GM19240 (cell line): ENCODE measurements around the gene RNF168.
"Not testable (repeated sequence)": the region's sequence is repeated elsewhere in the genome, so short reads cannot be mapped to it uniquely, and the experiment has no call there.

ENCODE experiments used
- DNase-seq: peaks from one replicate; pipeline ENCODE4 v3.0.0; 2011; ENCODE audit warnings: low spot score; ENCODE audit not compliant: insufficient read length

Gene RNF168

DNA sequence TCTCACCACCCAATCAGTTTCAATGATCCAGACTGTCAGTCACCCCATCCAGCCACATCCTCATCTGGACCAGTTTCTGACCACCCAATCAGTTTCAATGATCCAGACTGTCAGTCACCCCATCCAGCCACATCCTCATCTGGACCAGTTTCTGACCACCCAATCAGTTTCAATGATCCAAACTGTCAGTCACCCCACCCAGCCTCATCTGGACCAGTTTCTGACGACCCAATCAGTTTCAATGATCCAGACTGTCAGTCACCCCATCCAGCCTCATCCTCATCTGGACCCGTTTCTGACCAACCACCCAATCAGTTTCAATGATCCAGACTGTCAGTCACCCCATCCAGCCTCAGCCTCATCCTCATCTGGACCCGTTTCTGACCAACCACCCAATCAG, 33.4 kb downstream of the RNF168 start:
- not testable (repeated sequence) for DNase-seq

- no peak for DNase-seq
These were observed 39.8 kb downstream of the RNF168 start for GRCh38 chr3:196463804-196464203.

GRCh38 chr3:196463478-196463756, 40.2 kb downstream of the RNF168 start:
- no peak for DNase-seq

GRCh38 chr3:196462680-196463477, 40.7 kb downstream of the RNF168 start:
- not testable (repeated sequence) for DNase-seq

DNA sequence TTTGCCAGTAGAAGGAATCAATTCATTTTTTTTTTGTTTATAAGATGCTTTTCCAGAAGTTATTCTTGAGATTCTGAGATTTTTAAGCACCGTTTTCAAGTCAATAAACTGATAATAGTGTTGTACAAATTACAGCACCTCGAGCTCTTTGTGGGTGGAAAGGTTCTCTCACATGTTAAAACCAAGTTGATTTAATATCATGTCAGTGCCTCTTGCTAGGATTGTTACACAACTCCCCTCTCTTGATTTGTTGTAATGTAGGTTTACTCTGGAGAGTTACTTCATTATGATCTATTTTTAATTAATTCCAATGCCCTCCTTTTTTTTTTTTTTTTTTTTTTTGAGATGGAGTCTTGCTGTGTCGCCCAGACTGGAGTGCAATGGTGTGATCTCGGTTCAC, 45.5 kb downstream of the RNF168 start:
- DNase-seq: no peak

GRCh38 chr3:196457470-196457869, 46.1 kb downstream of the RNF168 start:
- not testable (repeated sequence) for DNase-seq

DNA sequence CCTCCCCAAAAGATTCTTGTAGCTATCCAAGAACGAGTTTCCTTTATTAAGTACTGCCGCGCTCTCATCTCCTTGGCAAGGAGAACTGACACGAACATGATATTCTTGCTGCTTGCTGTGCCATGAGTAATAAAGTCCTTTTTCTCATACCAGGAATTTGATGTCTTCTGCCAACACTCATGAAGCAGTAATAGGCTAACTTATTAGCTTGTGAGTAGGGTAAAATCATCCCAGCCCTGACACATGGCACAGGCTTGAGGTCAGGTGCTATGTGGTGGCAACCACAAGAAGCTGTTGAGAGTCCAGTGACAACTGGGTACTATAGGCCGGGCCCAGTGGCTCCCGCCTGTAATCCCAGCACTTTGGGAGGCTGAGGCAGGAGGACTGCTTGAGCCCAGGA, 48.6 kb downstream of the RNF168 start:
- DNase-seq: no peak

DNA sequence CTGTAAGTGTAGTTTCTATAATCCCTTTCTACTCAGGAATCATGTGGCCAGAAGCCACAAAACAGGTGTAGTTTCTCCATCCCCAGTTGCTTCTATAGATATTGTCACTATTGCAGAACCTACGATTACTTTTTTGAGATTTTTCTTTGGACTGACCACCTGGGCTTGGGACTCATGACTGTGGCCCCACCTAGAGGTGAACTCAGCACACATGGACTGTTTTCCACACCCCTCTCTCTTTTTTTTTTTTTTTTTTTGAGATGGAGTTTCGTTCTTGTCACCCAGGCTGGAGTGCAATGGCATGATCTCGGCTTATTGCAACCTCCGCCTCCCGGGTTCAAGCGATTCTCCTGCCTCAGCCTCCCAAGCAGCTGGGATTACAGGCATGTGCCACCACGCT, 58.2 kb downstream of the RNF168 start:
- DNase-seq: not testable (repeated sequence)

DNA sequence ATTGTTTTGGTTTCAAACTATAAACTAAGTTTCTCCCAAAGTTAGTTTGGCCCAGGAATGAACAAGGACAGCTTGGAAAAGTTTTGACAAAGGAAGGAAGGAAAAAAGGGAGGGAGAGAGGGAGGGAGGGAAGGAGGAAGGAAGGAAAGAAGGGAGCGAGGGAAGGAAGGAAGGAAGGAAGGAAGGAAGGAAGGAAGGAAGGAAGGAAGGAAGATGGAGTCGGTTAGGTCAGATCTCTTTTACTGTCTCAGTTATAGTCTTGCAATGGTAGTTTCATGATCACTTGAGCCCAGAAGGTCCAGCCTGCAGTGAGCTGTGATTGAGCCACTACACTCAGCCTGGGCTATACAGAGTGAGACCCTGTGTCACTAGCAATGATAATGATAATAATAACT, 59.1 kb downstream of the RNF168 start:
- no peak for DNase-seq

GRCh38 chr3:196440696-196441095, 62.9 kb downstream of the RNF168 start:
- DNase-seq: no peak

DNA sequence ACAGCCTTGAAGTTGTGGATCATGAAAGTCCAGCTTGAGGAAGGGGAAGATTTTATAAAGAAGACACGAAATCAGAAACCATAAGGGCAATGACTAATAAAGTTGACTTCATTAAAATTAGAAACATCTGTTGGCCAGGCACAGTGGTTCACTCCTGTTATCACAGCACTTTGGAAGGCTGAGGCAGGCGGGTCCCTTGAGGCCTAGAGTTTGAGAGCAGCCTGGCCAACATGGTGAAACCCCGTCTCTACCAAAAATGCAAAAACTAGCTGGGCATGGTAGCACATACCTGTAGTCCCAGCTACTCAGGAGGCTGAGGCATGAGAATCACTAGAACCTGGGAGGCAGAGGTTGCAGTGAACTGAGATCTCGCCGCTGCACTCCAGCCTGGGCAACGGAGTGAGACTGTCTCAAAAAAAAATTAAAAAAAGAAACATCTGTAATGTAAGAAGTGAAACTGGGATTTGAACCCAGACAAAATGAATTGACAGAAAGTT, 63.5 kb downstream of the RNF168 start:
- no peak for DNase-seq

GRCh38 chr3:196432137-196432879, 71.3 kb downstream of the RNF168 start, which contains the start of gene UBXN7:
UBXN7 (minus strand) TSS chr3:196432427; CDS start chr3:196432399, 28 bp downstream.
- DNase-seq: peak; percentile 83

DNA sequence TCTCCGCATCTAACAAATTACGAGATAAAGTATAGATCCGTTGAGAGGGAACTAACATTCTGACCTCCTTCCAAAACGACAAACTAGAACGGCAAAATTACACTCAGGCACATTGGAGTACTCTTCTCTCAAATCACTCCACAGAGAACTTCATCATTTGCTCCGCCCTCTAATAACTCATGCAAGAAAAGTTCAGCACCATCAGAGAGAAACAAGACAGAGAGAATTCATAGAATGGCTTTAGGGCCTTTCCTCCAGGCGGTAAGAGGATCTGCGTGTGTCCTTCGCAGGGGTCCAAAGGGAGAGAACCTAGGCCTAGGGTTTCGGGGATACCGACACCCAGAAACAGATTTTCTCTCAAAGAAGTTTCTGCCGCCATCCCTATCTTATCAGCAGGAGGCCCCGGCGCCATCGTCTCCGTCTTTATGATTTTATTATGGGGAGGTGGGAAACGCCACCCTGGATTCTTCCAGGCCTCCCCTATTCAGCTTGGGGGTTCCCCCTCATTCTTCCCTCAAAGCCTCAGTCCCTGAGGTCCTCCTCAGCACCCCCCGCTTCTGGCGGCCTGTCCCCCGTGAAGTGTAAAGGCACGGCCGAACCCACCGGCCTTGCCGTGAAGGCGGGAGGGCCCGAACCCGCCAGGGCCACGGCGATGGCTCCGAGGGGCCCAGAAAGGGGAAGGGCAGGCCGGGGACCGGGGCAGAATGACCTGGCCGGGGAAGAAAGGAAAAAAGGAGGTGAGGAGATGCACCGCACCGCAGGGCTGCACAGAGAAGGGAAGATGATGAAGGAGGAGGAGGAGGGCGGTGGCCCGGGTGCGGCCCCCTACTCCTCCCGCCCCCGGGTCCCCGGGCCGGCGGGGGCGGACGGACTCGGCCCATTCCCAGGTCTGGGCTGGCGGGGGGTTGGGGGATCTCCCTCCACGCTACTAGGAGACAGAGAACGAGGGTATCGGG, 72.1 kb downstream of the RNF168 start:
- DNase-seq: no peak

DNA sequence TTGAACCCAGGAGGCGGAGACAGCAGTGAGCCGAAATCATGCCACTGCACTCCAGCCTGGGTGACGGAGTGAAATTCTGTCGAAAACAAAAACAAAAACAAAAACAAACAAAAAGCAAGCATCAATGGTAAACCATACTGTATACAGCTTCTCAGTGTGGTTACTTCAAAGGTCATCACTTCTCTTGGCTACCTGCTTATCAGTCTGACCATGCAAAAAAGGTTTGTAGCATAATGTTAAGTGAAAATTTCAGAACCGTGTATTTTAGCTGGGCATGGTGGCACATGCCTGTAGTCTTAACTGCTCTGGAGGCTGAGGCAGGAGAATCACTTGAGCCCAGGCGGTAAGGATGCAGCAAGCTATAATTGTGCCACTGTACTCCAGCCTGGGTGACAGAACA, 75.5 kb downstream of the RNF168 start:
- DNase-seq: no peak

GRCh38 chr3:196424421-196424820, 79.1 kb downstream of the RNF168 start:
- not testable (repeated sequence) for DNase-seq

DNA sequence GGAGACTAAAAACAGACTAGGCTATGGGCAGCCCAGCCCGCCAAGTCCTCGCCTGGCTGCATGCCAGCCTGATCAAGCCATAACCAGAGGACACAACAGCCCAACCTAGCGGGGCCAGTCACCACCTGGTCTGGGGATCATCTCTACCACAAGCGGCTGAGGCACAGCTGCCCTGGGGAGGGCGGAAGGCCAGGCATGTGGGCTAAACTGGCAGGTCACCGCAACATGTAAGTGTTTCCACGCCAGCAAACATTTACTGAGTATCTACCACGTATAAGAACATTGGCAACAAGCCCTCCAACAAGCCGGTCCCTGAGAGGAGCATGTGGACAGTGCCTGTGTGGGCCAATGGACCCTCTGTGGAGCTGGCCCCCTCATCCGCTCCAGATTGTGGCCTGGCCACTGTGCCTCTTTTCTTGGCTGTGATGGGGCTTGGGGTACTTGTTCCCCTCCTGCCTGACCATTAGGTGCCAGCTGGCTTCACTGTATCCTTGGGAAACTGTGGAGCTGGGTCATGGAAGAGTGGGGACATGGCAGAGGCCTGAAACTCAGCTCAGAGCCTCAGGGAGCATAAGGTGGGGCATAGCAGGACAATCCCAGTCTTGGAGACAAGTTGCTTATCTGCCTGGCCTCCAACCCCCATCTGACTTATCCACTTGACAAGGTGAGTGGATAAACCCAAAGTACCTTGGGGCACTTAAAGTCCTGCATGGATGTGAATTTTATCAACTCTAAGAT, 80.4 kb downstream of the RNF168 start:
- DNase-seq: no peak

DNA sequence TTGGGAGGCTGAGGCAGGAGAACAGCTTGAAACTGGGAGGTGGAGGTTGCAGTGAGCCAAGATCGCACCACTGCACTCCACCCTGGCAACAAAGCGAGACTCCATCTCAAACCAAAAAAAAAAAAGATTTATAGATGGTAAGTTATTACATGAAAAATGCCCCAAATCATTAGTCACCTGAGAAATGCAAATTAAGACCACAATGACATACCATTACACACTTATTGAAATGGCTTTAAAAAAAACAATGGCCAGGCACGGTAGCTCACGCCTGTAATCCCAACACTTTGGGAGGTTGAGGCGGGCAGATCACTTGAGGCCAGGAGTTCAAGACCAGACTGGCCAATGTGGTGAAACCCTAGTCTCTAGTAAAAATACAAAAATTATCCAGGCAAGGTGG, 81.9 kb downstream of the RNF168 start:
- not testable (repeated sequence) for DNase-seq

- no peak for DNase-seq
These were observed 84.2 kb downstream of the RNF168 start for GRCh38 chr3:196419386-196419785.
